PC-9 (cell line): ENCODE results near the gene CELF4. TPM values are rescaled to one million over a fixed set of nuclear protein-coding genes. Genes with fewer than 3 reads are reported as not detected.

ENCODE experiments used
- BruUV-seq: library from RNA; stranded (reverse); fragments of 400-500 nt; replicated peaks from 2 replicates; lab custom pipeline; 2021; lab: Mats Ljungman, UMichigan
- CTCF ChIA-PET: fragments of 300-600 bp; sonication (Branson Sonifier 250); formaldehyde crosslinking; loops from one replicate; lab custom pipeline; 2022; ENCODE audit warnings: antibody characterized with exemption; lab: Charles Lee
- POLR2A ChIA-PET: fragments of 300-600 bp; sonication (Branson Sonifier 250); formaldehyde crosslinking; loops from one replicate; lab custom pipeline; 2022; ENCODE audit warnings: antibody characterized with exemption; ENCODE audit not compliant: unreplicated experiment; lab: Charles Lee
- DNase-seq, 2 experiments: peaks; one replicate each; pipeline versions ENCODE4 v3.0.0 to v3.0.0-alpha.2; 2015 to 2022; ENCODE audit warnings: mixed read lengths in 1 of 2
- H2AFZ ChIP-seq: fragments of 200-600 bp; sonication (generic); 2 replicates; pipeline ENCODE4 v1.8.1; 2017; ENCODE audit warnings: antibody characterized with exemption
- H3F3A ChIP-seq: fragments of 200-600 bp; sonication (generic); 2 replicates; pipeline ENCODE4 v1.8.1; 2017; ENCODE audit warnings: antibody characterized with exemption, mild to moderate bottlenecking, low read depth; ENCODE audit not compliant: insufficient read depth
- H3K27ac ChIP-seq: fragments of 200-600 bp; sonication (generic); 2 replicates; pipeline ENCODE4 v1.6.1; 2016; ENCODE audit warnings: mixed run types
- H3K27me3 ChIP-seq: fragments of 200-600 bp; sonication (generic); 2 replicates; pipeline ENCODE4 v1.6.1; 2016; ENCODE audit warnings: low read depth, mixed run types; ENCODE audit not compliant: insufficient read depth
- H3K36me3 ChIP-seq: fragments of 200-600 bp; sonication (generic); 2 replicates; pipeline ENCODE4 v1.6.1; 2016; ENCODE audit warnings: low read depth, mixed run types
- H3K4me1 ChIP-seq: fragments of 200-600 bp; sonication (generic); replicated peaks from 2 replicates; pipeline ENCODE4 v1.6.1; 2016; ENCODE audit warnings: mixed run types; ENCODE audit not compliant: insufficient read depth
- H3K4me2 ChIP-seq: fragments of 200-600 bp; sonication (generic); 2 replicates; pipeline ENCODE4 v1.6.1; 2017; ENCODE audit warnings: mixed run types
- H3K4me3 ChIP-seq: fragments of 200-600 bp; sonication (generic); 2 replicates; pipeline ENCODE4 v1.6.1; 2016; ENCODE audit warnings: mixed run types
- H3K79me2 ChIP-seq: fragments of 200-600 bp; sonication (generic); 2 replicates; pipeline ENCODE4 v1.6.1; 2017; ENCODE audit warnings: low read depth, mixed run types
- H3K9me2 ChIP-seq: fragments of 200-600 bp; sonication (generic); 2 replicates; pipeline ENCODE4 v1.8.1; 2017; ENCODE audit warnings: mild to moderate bottlenecking; ENCODE audit not compliant: insufficient read depth
- H3K9me3 ChIP-seq: fragments of 200-600 bp; sonication (generic); 2 replicates; pipeline ENCODE4 v1.8.1; 2016; ENCODE audit warnings: low read depth; ENCODE audit not compliant: insufficient read depth
- H4K20me1 ChIP-seq: fragments of 200-600 bp; sonication (generic); 2 replicates; pipeline ENCODE4 v1.8.1; 2017; ENCODE audit not compliant: insufficient read depth
- CTCF ChIP-seq: fragments of 200-600 bp; sonication (generic); conservative IDR thresholded peaks from 2 replicates; pipeline ENCODE4 v1.6.1; 2017; ENCODE audit warnings: mixed run types, antibody characterized with exemption, mild to moderate bottlenecking, moderate library complexity
- EZH2 ChIP-seq: fragments of 200-600 bp; sonication (generic); IDR thresholded peaks from 2 replicates; pipeline ENCODE4 v1.8.0; 2017; ENCODE audit warnings: antibody characterized with exemption, low read depth
- intact Hi-C: fragments of 100-400 bp; cut with micrococcal nuclease; formaldehyde crosslinking; loops from one replicate; pipeline ENCODE4 v1.10.0; 2022; ENCODE audit not compliant: unreplicated experiment
- total RNA-seq: library from RNA; stranded (reverse); gene quantifications from 2 replicates; pipeline ENCODE4 v1.2.3, GENCODE V29; 2021

The CELF4 gene
- total RNA-seq, 1 experiment from 2014 or later = 1.2 TPM

GRCh38 chr18:37499044-37499443 is 66.6 kb downstream of the CELF4 start:
- no peak overlapping the region for H2AFZ ChIP-seq
- no peaks in the 10 kb centered on the region for H4K20me1 ChIP-seq
- H3K9me2 ChIP-seq = no peaks in the 10 kb centered on the region
- H3K4me1 ChIP-seq = no peaks in the 10 kb centered on the region
- TF ChIP-seq CTCF (no peak), EZH2 (no peak)
- no peaks in the 10 kb centered on the region for H3K79me2 ChIP-seq
- POLR2A ChIA-PET = no interaction called here
- no peak overlapping the region for H3K27ac ChIP-seq
- CTCF ChIA-PET = no interaction called here
- peaks cover 34% of the 10 kb centered on the region for H3K27me3 ChIP-seq
- intact Hi-C loops = no loop called here
- H3F3A ChIP-seq = no peaks in the 10 kb centered on the region
- H3K36me3 ChIP-seq = no peaks in the 10 kb centered on the region
- H3K4me3 ChIP-seq = no peak overlapping the region
- BruUV-seq = no TSS peak
- H3K9me3 ChIP-seq = no peaks in the 10 kb centered on the region
- no peak overlapping the region for H3K4me2 ChIP-seq
- DNase-seq = no peak

GRCh38 chr18:37497853-37498518 is 67.6 kb downstream of the CELF4 start:
- no peaks in the 10 kb centered on the region for H3K4me1 ChIP-seq
- TF ChIP-seq EZH2 (no peak), CTCF (no peak)
- no peak overlapping the region for H3K4me2 ChIP-seq
- POLR2A ChIA-PET = no interaction called here
- no peak overlapping the region for H3K27ac ChIP-seq
- H3K4me3 ChIP-seq = no peak overlapping the region
- H3K9me2 ChIP-seq = no peaks in the 10 kb centered on the region
- CTCF ChIA-PET = no interaction called here
- DNase-seq = no peak
- intact Hi-C loops = no loop called here
- BruUV-seq = no TSS peak
- H3K79me2 ChIP-seq = no peaks in the 10 kb centered on the region
- no peaks in the 10 kb centered on the region for H3K9me3 ChIP-seq
- no peaks in the 10 kb centered on the region for H4K20me1 ChIP-seq
- no peak overlapping the region for H2AFZ ChIP-seq
- H3F3A ChIP-seq = no peaks in the 10 kb centered on the region
- peaks cover 29% of the 10 kb centered on the region for H3K27me3 ChIP-seq
- no peaks in the 10 kb centered on the region for H3K36me3 ChIP-seq

GRCh38 chr18:37496568-37496967 is 69.0 kb downstream of the CELF4 start:
- Histone ChIP-seq H3K4me3 (no peak overlapping the region), H4K20me1 (no peaks in the 10 kb centered on the region), H3K9me2 (no peaks in the 10 kb centered on the region), H2AFZ (no peak overlapping the region), H3F3A (no peaks in the 10 kb centered on the region), H3K36me3 (no peaks in the 10 kb centered on the region), H3K4me2 (no peak overlapping the region), H3K4me1 (no peaks in the 10 kb centered on the region), H3K27ac (no peak overlapping the region), H3K79me2 (no peaks in the 10 kb centered on the region), H3K9me3 (no peaks in the 10 kb centered on the region), H3K27me3 (peaks cover 26% of the 10 kb centered on the region)
- no TSS peak for BruUV-seq
- no peak for DNase-seq
- CTCF ChIA-PET = no interaction called here
- no peak for TF ChIP-seq EZH2
- TF ChIP-seq CTCF = no peak
- POLR2A ChIA-PET = no interaction called here
- intact Hi-C loops = no loop called here
